HK-2 (cell line): ENCODE measurements around the gene LRRC10.

Source experiments
- DNase-seq: peaks from one replicate; pipeline ENCODE4 v3.0.0-alpha.2; 2018; ENCODE audit not compliant: unreplicated experiment

The LRRC10 gene

DNA sequence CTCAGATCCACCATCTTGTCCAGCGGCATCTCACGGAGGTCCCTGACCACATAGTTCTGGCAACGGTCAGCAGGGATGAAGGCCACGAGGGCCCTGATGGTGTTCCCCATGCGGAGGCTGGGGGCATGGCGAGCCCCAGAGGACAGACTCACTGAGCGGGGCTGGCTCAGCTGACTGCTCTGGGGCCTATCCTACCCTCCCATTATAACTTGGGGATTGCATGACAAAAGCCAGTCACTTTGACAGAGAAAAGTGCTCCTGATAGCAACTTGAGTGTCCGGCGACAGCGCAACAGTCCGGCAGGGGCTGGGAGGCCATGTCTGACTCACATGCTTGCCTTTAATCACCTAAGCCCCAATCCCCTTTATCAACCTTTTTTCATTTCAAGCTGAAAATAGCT, at the start of gene LRRC10:
Gene LRRC10 (minus strand): TSS at position 179 of the 400 bp plus-strand sequence. CDS start 69 bp downstream, at position 110.
- no peak for DNase-seq

GRCh38 chr12:69660164-69660863, 49.6 kb upstream of the LRRC10 start:
- DNase-seq, result no peak

GRCh38 chr12:69658203-69658602, 47.5 kb upstream of the LRRC10 start:
- no peak for DNase-seq

- no peak for DNase-seq
These were observed 46.9 kb upstream of the LRRC10 start for GRCh38 chr12:69657376-69658137.

- peak; percentile 27 for DNase-seq
These were observed 45.1 kb upstream of the LRRC10 start for GRCh38 chr12:69655616-69656340.

- DNase-seq, result no peak
These were observed 43.0 kb upstream of the LRRC10 start for GRCh38 chr12:69653703-69654102.

- no peak for DNase-seq
These were observed 41.2 kb upstream of the LRRC10 start for GRCh38 chr12:69651922-69652321.

DNA sequence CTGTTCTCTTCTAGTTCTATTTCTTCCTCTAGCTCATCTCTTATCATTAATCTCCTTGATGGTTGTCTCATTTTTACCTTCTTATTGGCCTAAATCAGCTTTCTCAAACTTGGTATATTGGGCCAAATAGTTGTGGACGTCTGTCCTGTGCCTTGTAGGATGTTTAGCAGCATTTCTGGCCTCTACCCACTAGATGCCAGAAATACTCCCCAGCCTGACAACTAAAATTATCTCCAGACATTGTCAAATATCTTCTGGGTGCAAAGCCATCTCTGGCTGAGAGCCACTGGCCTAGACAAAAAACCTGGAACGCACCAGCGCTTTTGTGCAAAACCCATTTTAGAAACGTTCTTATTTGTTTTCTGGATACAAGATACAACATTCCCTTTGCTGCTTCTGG, 38.8 kb upstream of the LRRC10 start:
- DNase-seq, result no peak

GRCh38 chr12:69648476-69648875, 37.8 kb upstream of the LRRC10 start:
- DNase-seq, result peak; percentile 30

DNA sequence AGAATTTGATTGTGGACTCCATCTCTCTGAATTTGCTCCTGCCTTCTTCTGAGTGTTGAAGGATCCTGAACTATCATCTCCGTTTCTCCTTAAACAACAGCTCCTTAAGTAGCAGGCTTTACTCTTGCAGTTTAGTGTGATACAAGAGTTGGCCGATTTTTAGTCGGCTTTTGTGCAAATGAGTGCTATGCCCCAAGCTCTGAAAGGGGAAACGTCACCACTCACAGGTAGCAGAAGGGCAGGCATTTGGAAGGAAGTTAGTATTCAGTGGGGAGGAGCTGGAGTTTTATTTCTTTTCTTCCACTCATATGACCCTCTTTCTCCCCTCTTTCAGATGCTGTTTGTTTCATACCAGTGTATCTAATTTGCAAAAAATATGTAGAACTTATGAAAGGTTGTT, 36.5 kb upstream of the LRRC10 start:
- DNase-seq, result no peak

DNA sequence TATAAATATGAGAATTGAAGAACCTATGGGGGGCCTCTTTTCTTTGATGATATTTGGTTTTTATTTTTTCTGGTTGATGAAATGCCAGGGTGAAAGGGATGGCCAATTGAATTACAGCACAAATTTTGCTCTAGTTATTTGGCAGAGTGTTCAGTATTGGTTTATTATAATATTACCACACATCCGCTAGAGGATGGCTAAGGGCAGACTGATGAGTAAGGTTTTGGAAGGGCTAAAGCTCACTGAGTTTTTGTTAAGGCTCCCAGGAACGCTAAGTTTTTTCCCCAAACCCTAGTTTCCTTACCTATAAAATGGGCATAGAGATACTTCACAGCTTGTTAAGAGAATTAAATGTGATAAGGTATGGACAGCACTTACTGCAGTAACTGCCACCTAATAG, 34.3 kb upstream of the LRRC10 start:
- no peak for DNase-seq

GRCh38 chr12:69644511-69644910, 33.8 kb upstream of the LRRC10 start:
- no peak for DNase-seq

DNA sequence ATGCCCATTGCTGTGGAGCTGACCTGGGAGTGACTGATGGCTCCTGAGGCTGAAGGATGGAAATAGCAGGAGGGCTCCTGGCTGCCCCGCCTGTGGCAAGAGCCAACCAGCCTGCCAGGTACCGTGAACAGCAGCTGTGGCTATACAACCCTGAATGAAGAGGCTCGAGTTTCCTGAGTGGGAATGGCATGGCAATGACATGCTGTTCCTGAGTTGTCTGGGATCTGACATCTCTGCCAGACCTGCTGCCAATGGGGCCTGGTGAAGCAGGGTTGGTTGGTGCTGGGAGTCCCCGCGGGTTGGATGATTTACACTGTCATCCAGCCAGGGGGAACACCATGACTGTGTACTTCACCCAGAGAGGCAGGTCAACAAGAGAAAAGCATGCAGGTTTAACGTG, 31.8 kb upstream of the LRRC10 start:
- no peak for DNase-seq

DNA sequence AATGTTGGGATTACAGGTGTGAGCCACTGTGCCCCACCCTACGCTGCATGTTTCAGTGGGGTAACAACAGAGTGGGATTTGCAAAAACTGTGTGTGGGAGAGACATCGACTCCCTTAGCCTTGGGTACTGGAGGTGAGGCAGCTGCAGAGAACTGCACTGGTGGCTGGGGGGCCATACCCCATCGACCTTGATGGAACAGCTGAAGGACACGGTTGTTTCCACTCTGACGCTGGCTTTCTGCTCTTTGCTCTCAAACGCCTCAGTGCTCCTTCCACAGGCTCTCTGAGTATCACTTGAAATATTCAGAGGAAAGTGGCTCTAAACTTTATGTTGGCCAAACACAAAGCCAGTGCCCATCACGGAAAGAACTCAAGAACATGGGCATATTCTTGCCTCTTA, 30.8 kb upstream of the LRRC10 start:
- no peak for DNase-seq

DNA sequence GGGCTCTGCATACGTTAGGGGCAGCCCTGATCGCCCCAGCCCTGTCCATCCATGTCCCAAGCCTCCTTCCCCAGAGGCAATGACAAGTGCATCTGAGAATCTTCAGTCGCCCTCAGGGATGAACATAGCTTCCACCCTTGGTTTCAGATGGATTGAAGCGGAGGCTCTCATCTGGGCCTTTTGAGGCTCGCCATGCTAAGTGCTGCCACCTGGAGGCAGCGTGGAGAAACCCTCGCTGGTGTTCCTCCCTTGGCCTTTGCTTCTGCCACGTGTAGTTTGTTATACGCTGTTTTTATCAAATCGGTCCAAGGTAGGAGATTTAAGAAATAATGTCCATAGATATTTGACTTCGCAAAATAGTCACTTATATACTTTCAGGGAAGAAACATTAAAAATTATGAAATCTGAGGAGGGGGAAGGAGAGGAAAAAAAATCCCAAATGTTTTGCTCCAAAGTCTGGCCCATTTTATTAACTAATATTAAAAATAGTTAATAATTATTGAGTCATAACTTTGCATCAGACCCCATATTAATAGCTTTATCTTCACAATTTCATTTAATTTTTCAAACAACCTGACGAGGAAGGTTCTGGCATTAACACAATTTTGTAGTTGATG, 28.8 kb upstream of the LRRC10 start:
- DNase-seq, result peak; percentile 57

DNA sequence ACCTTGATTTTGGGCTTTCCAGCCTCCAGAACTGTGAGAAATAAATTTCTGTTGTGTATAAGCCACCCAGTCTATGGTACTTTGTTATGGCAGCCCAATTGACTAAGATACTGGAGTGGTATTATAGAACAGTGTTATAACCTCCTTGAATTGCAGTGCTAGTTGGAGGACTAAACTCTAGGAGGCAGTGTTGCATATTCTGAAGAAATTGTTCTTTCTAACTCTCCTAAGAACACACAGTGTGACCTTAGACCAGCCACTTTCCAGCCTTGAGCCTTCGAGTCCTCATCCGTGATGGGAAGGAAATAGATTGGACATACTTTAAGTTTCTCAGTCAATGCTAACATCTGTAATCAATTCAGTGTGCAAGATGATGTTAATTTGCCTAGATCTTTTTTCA, 22.4 kb upstream of the LRRC10 start:
- DNase-seq, result no peak

DNA sequence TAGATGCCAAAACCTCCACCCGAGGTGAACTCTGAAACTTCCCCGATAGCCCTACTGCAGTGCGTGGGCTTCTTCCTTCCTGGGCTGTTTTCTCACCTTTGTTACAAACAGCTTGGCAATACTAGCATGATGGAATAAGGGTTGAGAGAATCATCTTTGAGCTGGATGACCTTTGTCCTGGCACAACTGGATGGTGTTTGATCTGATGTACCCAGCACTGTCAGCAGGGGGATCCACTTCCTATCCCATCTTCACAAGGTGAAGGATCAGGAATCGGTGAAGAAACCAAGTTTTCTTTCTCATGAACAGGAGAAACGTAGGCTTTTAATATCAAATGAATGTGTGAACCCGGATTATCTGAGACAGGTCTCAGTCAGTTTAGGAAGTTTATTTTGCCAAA, 19.5 kb upstream of the LRRC10 start:
- peak; percentile 19 for DNase-seq

DNA sequence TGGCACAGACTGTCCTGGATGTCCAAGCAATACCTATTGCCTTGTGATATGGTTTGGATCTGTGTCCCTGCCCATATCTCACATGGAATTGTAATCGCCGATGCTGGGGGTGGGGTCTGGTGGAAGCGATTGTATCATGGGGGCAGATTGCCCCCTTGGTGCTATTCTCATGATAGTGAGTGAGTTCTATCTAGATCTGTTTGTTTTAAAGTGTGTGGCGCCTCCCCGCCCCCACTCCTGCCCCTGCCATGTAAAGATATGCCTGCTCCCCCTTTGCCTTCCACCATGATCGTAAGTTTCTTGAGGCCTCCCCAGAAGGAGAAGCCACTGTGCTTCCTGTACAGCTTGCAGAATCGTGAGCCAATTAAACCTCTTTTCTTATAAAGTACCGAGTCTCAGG, 16.8 kb upstream of the LRRC10 start:
- DNase-seq, result no peak

GRCh38 chr12:69623970-69624369, 13.3 kb upstream of the LRRC10 start:
- no peak for DNase-seq

- DNase-seq, result no peak
These were observed 10.8 kb upstream of the LRRC10 start for GRCh38 chr12:69621551-69621950.

GRCh38 chr12:69620921-69621320, 10.2 kb upstream of the LRRC10 start:
- DNase-seq, result no peak

- DNase-seq, result no peak
These were observed 9.4 kb upstream of the LRRC10 start for GRCh38 chr12:69620077-69620476.
